GM18909 (cell line): ENCODE results near the gene SAFB.
"Not testable (repeated sequence)": the region's sequence is repeated elsewhere in the genome, so short reads cannot be mapped to it uniquely, and the experiment has no call there.

Source experiments
- ATAC-seq: cut with Tn5 transposase; IDR thresholded peaks from one replicate; pipeline ENCODE4 v1.9.1; 2021; ENCODE audit warnings: mild to moderate bottlenecking; ENCODE audit not compliant: unreplicated experiment, poor library complexity

Gene SAFB

GRCh38 chr19:5694956-5695648 is 72.2 kb downstream of the SAFB start:
- ATAC-seq: no peak

- no peak for ATAC-seq
Observed at GRCh38 chr19:5695649-5696195, 72.8 kb downstream of the SAFB start.

GRCh38 chr19:5696196-5697021 is 73.5 kb downstream of the SAFB start:
- ATAC-seq: no peak

- no peak for ATAC-seq
Observed at GRCh38 chr19:5697022-5697889, 74.4 kb downstream of the SAFB start.

GRCh38 chr19:5697890-5698634 is 75.2 kb downstream of the SAFB start:
- ATAC-seq: no peak

- ATAC-seq: no peak
Observed at GRCh38 chr19:5698635-5699422, 75.9 kb downstream of the SAFB start.

- no peak for ATAC-seq
Observed at GRCh38 chr19:5700455-5701092, 77.7 kb downstream of the SAFB start.

GRCh38 chr19:5702053-5702410 is 79.1 kb downstream of the SAFB start:
- not testable (repeated sequence) for ATAC-seq

- ATAC-seq: no peak
Observed at GRCh38 chr19:5703819-5704818, 81.2 kb downstream of the SAFB start.

GRCh38 chr19:5705552-5705951 is 82.7 kb downstream of the SAFB start:
- ATAC-seq: no peak

GRCh38 chr19:5706876-5707573 is 84.1 kb downstream of the SAFB start:
- no peak for ATAC-seq

- ATAC-seq: no peak
Observed at GRCh38 chr19:5707576-5708575, 85.0 kb downstream of the SAFB start.

GRCh38 chr19:5711025-5711424 is 88.1 kb downstream of the SAFB start:
- no peak for ATAC-seq

- no peak for ATAC-seq
Observed at GRCh38 chr19:5711713-5712161, 88.9 kb downstream of the SAFB start.

- no peak for ATAC-seq
Observed at GRCh38 chr19:5713228-5713627, 90.3 kb downstream of the SAFB start.

- ATAC-seq: no peak
Observed at GRCh38 chr19:5714816-5715215, 91.9 kb downstream of the SAFB start.
